ENCODE data around the gene FAM78A.
"Not testable (repeated sequence)": the region's sequence is repeated elsewhere in the genome, so short reads cannot be mapped to it uniquely, and the experiment has no call there.

FAM78A gene

GRCh38 chr9:131236161-131236560, 40.1 kb downstream of the FAM78A start:
- DNase-seq, result no peak

GRCh38 chr9:131235480-131235851, 40.8 kb downstream of the FAM78A start:
- DNase-seq, result no peak

- DNase-seq, result no peak
Measured at GRCh38 chr9:131234799-131235479, 41.4 kb downstream of the FAM78A start.

- no peak for DNase-seq
Measured at GRCh38 chr9:131233995-131234394, 42.3 kb downstream of the FAM78A start.

GRCh38 chr9:131233556-131233955, 42.8 kb downstream of the FAM78A start:
- DNase-seq, result no peak

- no peak for DNase-seq
Measured at GRCh38 chr9:131228988-131229387, 47.3 kb downstream of the FAM78A start.

GRCh38 chr9:131227959-131228460, 48.3 kb downstream of the FAM78A start:
- peak; percentile 6 to 27 for DNase-seq

GRCh38 chr9:131227112-131227958, 49.0 kb downstream of the FAM78A start:
- DNase-seq, result no peak

- DNase-seq, result no peak
Measured at GRCh38 chr9:131226226-131226625, 50.1 kb downstream of the FAM78A start.

- DNase-seq, result no peak
Measured at GRCh38 chr9:131222460-131222859, 53.9 kb downstream of the FAM78A start.

GRCh38 chr9:131220485-131220884, 55.8 kb downstream of the FAM78A start:
- no peak for DNase-seq

- DNase-seq, result no peak
Measured at GRCh38 chr9:131218370-131218769, 57.9 kb downstream of the FAM78A start.

GRCh38 chr9:131217331-131218031, 58.8 kb downstream of the FAM78A start:
- no peak for DNase-seq

- no peak for DNase-seq
Measured at GRCh38 chr9:131216806-131217205, 59.5 kb downstream of the FAM78A start.

GRCh38 chr9:131214876-131215275, 61.4 kb downstream of the FAM78A start:
- no peak for DNase-seq

GRCh38 chr9:131214286-131214856, 61.9 kb downstream of the FAM78A start:
- no peak for DNase-seq

GRCh38 chr9:131211920-131212319, 64.4 kb downstream of the FAM78A start:
- not testable (repeated sequence) for DNase-seq
